Measurements from ENCODE around the gene CHMP3.

GRCh38 chr2:86525421-86526340 lies 37.6 kb downstream of the CHMP3 start:
- TF ChIP-seq CTCF (IDR thresholded peaks at IDR 0.05; ENCODE audit: borderline replicate concordance, extremely low read depth, low read length, poor library complexity, severe bottlenecking): no peak
- no peak for TF ChIP-seq EZH2 (IDR thresholded peaks at IDR 0.05; ENCODE audit: borderline replicate concordance, low read depth, low read length, severe bottlenecking)
